SK-N-MC (cell line): ENCODE data around the gene CASP2.

Experiments
- DNase-seq: peaks from one replicate; pipeline ENCODE4 v3.0.0-alpha.2; 2011; ENCODE audit warnings: low read depth, low spot score
- H3K27ac ChIP-seq: fragments of 200-600 bp; sonication (generic); 2 replicates; pipeline ENCODE4 v1.5.1; 2016; ENCODE audit warnings: mixed run types
- H3K36me3 ChIP-seq: fragments of 200-600 bp; sonication (generic); 2 replicates; pipeline ENCODE4 v1.6.1; 2017; ENCODE audit warnings: antibody characterized with exemption, low read length, mixed read lengths; ENCODE audit not compliant: insufficient read depth
- H3K4me3 ChIP-seq: fragments of 200-600 bp; sonication (generic); 2 replicates; pipeline ENCODE4 v1.5.1; 2016
- H3K9ac ChIP-seq: fragments of 200-600 bp; sonication (generic); 2 replicates; pipeline ENCODE4 v1.8.0; 2017; ENCODE audit warnings: mixed run types, mixed read lengths; ENCODE audit not compliant: insufficient read length
- H3K9me3 ChIP-seq: fragments of 200-600 bp; sonication (generic); 2 replicates; pipeline ENCODE4 v1.6.1; 2017; ENCODE audit warnings: low read depth, mild to moderate bottlenecking, antibody characterized with exemption, low read length, moderate library complexity, mixed read lengths
- EZH2 ChIP-seq: fragments of 200-600 bp; sonication (generic); IDR thresholded peaks from one replicate; pipeline ENCODE4 v1.6.1; 2017; ENCODE audit warnings: antibody characterized with exemption
- FOXP2 ChIP-seq: optimal IDR thresholded peaks from 2 replicates; pipeline ENCODE3; 2011; ENCODE audit warnings: mild to moderate bottlenecking, moderate library complexity; ENCODE audit not compliant: insufficient read depth; ENCODE audit errors: extremely low read length, control extremely low read depth
- POLR2AphosphoS5 ChIP-seq: IDR thresholded peaks from 2 replicates; pipeline ENCODE4 v1.6.1; 2012; ENCODE audit warnings: mild to moderate bottlenecking, low read depth, low read length, borderline replicate concordance

CASP2 gene

DNA sequence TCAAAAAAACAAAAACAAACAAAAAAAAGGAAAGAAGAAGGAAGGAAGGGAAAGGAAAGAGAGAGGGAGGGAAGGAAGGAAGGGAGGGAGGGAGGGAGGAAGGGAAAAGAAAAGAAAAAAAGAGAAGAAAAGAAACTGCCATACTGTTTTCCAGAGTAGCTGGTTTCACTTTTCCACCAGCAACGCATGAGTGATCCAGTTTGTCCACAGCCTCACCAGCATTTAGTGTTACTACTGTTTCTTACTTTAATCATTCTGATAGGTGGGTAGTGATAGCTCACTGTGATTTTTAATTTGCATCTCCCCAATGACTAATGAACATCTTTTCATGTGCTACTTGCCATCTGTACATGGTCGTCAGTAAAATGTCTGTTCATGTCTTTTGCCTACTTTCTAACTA lies 15.3 kb upstream of the CASP2 start:
- no peak for DNase-seq
- Histone ChIP-seq H3K9ac (no peak overlapping the region), H3K4me3 (no peak overlapping the region), H3K27ac (no peak overlapping the region), H3K36me3 (peaks cover 2% of the 10 kb centered on the region; the same call in 1 of the 2 replicates), H3K9me3 (no peaks in the 10 kb centered on the region)
- no peak for TF ChIP-seq POLR2AphosphoS5
- TF ChIP-seq FOXP2 = no peak
- no peak for TF ChIP-seq EZH2

GRCh38 chr7:143279186-143280098 lies 8.7 kb upstream of the CASP2 start:
- Histone ChIP-seq H3K4me3 (no peak overlapping the region), H3K9ac (no peak overlapping the region), H3K27ac (no peak overlapping the region)

DNA sequence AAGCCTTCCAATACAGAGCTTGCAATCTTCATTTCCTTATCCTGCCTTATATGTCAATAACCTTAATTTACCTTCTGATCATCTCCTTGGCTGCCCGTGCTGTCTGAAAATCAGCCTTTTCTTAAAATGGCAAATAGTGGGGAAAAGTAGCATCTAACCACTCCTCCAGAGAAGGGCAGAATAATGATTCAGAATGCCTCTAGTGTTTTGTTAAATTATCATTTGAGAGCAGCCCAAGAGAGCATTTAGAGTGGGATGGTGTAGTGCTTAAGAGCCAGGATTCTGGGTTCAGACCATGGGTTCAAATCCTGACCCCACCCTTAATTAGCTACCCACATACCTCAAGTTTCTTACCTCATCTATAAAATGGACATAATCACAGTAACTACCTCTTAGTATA lies 8.0 kb upstream of the CASP2 start:
- Histone ChIP-seq H3K4me3 (no peak overlapping the region), H3K9ac (no peak overlapping the region), H3K36me3 (no peaks in the 10 kb centered on the region), H3K27ac (no peak overlapping the region), H3K9me3 (no peaks in the 10 kb centered on the region)
- TF ChIP-seq FOXP2 = no peak
- no peak for TF ChIP-seq POLR2AphosphoS5
- no peak for TF ChIP-seq EZH2
- DNase-seq = no peak

More at GRCh38 chr7:143279186-143280098, 8.7 kb upstream of the CASP2 start:
- no peak for DNase-seq
- no peaks in the 10 kb centered on the region for H3K36me3 ChIP-seq
- TF ChIP-seq EZH2 = no peak
- TF ChIP-seq POLR2AphosphoS5 = no peak
- TF ChIP-seq FOXP2 = no peak
- H3K9me3 ChIP-seq = no peaks in the 10 kb centered on the region

- TF ChIP-seq EZH2 = no peak
- TF ChIP-seq POLR2AphosphoS5 = no peak
- TF ChIP-seq FOXP2 = no peak
- H3K4me3 ChIP-seq = no peak overlapping the region
- no peak for DNase-seq
- H3K36me3 ChIP-seq = no peaks in the 10 kb centered on the region
- H3K27ac ChIP-seq = no peak overlapping the region
- no peak overlapping the region for H3K9ac ChIP-seq
- no peaks in the 10 kb centered on the region for H3K9me3 ChIP-seq
These were observed 7.6 kb upstream of the CASP2 start for GRCh38 chr7:143280566-143280965.

- Histone ChIP-seq H3K9ac (no peak overlapping the region), H3K4me3 (no peak overlapping the region), H3K36me3 (no peaks in the 10 kb centered on the region), H3K9me3 (no peaks in the 10 kb centered on the region), H3K27ac (no peak overlapping the region)
- DNase-seq = no peak
- TF ChIP-seq EZH2 (no peak), FOXP2 (no peak), POLR2AphosphoS5 (no peak)
These were observed 6.6 kb upstream of the CASP2 start for GRCh38 chr7:143281529-143281928.

- Histone ChIP-seq H3K9me3 (no peaks in the 10 kb centered on the region), H3K9ac (no peak overlapping the region), H3K4me3 (no peak overlapping the region), H3K36me3 (no peaks in the 10 kb centered on the region), H3K27ac (no peak overlapping the region)
- TF ChIP-seq POLR2AphosphoS5 (no peak), FOXP2 (no peak), EZH2 (no peak)
- DNase-seq = no peak
These were observed 6.0 kb upstream of the CASP2 start for GRCh38 chr7:143282124-143282523.

DNA sequence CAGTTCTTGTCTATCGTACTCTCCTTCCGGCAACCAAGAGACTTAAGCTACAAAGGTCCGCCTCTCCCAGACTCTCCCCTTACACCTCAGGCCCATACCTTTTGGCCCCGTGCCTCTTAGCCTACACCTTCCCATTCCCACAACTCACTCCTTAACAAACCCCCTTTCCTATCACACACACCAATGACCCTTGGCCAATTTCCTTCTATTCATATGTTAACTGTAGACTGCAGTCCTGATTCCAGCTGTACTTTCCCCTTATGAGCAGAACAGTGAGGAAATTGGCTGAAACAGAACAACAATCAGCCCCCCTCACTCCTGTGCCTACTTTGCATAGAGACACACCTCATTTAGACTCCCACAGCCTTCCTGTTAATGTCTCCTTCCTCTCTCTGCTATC lies 4.8 kb upstream of the CASP2 start:
- Histone ChIP-seq H3K9ac (no peak overlapping the region), H3K4me3 (no peak overlapping the region), H3K9me3 (peaks cover 3% of the 10 kb centered on the region; the same call in 1 of the 2 replicates), H3K27ac (no peak overlapping the region), H3K36me3 (no peaks in the 10 kb centered on the region)
- TF ChIP-seq POLR2AphosphoS5 = no peak
- no peak for DNase-seq

GRCh38 chr7:143284591-143285469 lies 3.3 kb upstream of the CASP2 start, which contains the start of gene TMEM139:
Gene TMEM139, plus strand, starts transcription at chr7:143284958. Its CDS starts 1,000 bp downstream, at chr7:143285958.
- TF ChIP-seq EZH2 = no peak
- TF ChIP-seq FOXP2 = no peak
- TF ChIP-seq POLR2AphosphoS5 = no peak
- no peak within 1 kb of the TSS for H3K9ac ChIP-seq
- no peaks in the 10 kb centered on the region for H3K36me3 ChIP-seq
- DNase-seq = no peak
- H3K27ac ChIP-seq = no peak within 1 kb of the TSS
- H3K9me3 ChIP-seq = peaks cover 3% of the 10 kb centered on the region; the same call in 1 of the 2 replicates
- H3K4me3 ChIP-seq = no peak within 1 kb of the TSS
